ENCODE data around the gene AHCTF1.

DNA sequence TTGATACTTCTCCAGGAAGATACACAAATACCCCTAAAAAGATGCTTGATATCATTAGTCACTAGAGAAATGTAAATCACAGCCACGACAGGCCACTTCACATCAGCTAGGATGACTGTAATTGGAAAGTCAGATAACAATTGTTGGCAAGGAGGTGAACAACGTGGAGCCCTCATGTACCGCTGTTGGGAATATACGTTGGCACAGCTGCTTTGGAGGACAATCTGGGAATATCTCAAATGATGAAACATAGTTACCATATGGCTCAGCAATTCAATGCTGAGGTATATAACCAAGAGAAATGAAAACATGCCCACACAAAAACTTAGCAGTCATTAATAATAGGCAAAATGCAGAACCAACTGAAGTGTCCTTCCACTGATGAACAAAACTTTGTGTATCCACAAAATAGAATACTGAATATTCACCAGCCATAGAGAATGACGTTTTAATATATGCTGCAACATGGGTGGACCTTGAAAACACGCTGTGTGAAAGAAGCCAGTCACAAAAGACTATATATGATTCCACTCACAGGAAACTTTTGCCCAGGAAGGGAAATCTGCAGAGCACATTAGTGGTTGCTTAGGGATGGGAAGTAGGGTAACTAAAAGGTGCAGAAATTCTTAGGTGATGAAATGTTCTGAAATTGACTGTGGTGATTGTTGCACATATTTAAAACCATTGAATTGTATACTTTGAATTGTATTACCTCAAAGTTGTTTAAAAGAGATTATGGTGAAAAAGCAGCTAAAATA lies 95.4 kb downstream of the AHCTF1 start:
- no peak for TF ChIP-seq EZH2 (IDR thresholded peaks at IDR 0.05; ENCODE audit: insufficient read depth, poor library complexity, severe bottlenecking)
- no peak for TF ChIP-seq EZH2phosphoT487 (IDR thresholded peaks at IDR 0.05; ENCODE audit: insufficient read depth, low read depth)

All from GM23248 (cell line).